HG03139 (cell line): ENCODE results near the gene GJA10.
A peak's percentile ranks its signal among the peaks of the same experiment; 100 is the strongest.
"Not testable (repeated sequence)": the region's sequence is repeated elsewhere in the genome, so short reads cannot be mapped to it uniquely, and the experiment has no call there.

Experiments
- ATAC-seq: cut with Tn5 transposase; IDR thresholded peaks from one replicate; pipeline ENCODE4 v1.9.1; 2021; ENCODE audit not compliant: unreplicated experiment

The GJA10 gene

DNA sequence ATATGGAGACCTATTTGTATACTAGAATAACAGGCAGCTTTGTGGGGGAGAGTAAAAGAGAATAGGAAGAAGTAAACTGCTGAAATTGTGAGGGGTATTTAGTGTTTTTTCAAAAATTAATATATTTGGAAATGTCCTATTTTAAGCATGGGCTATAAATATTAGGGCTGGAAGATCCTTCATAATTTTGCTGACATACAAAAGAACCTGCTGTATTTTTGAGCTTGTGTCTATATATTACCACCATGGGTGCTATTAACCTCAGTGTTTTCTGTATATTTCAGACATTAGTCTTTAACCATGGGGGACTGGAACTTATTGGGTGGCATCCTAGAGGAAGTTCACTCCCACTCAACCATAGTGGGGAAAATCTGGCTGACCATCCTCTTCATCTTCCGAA is at the start of gene GJA10:
Gene GJA10 (plus strand): TSS at position 301 of the 400 bp plus-strand sequence. CDS start 0 bp downstream, at position 301.
- no peak for ATAC-seq

DNA sequence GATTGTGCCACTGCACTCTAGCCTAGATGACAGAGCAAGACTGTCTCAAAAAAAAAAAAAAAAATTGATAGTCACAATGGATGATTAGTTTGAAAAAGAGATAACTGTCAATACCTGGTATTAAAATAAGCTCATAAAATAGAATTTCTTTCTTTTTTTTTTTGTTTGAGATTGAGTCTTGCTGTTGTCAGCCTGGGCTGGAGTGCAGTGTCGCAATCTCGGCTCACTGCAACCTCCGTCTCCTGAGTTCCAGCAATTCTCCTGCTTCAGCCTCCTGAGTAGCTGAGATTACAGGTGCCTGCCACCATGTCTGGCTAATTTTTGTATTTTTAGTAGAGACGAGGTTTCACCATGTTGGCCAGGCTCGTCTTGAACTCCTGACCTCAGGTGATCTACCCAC is 46.8 kb upstream of the GJA10 start:
- not testable (repeated sequence) for ATAC-seq

DNA sequence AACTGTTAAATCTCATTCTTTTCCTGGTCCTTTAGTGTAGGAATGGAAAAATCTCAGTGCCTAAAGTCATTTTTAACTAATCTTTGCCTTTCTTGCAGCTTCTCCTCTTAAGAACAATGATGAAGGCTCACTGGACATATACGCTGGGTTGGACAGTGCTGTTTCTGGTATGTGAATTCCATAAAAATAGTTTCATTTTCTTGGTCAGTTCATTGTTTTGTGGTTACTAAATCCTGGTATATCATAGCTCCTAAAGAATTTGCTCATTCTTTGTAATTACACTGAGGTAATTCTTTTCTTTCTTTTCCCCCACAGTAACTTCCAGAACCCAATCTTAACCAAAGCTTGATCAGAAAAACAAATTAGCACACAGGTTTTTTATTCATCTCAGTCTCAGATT is 41.2 kb upstream of the GJA10 start:
- ATAC-seq, result no peak

DNA sequence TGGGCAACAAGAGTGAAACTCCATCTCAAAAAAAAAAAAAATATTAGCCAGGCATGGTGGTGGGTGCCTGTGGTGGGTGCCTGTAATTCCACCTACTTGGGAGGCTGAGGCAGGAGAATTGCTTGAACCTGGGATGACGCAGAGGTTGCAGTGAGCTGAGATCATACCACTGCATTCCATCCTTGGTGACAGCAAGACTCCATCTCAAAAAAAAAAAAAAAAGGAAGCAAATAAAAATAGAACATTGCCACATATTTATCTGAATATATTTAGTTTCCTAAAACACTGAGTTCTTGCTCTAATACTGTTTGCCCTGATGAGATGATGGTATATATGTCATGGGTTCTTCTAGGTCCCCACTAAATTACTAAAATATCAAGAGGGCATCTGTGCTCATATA is 36.2 kb upstream of the GJA10 start:
- no peak for ATAC-seq

DNA sequence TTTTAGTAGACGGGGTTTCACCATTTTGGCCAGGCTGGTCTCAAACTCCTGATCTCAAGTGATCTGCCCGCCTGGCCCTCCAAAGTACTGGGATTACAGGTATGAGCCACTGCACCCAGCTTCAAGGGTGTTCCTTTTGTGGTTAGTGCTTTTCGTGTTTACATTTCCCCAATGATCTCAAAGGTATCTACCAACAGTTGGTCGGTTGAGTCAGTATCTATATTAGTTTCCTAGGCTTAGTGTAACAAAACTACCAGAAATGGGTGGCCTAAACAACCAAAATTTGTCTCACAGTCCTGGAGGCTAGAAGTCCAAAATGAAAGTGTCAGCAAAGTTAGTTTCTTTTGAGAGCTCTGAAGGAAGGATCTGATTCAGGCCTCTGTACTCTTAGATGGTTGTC is 34.5 kb upstream of the GJA10 start:
- peak; percentile 51 for ATAC-seq

DNA sequence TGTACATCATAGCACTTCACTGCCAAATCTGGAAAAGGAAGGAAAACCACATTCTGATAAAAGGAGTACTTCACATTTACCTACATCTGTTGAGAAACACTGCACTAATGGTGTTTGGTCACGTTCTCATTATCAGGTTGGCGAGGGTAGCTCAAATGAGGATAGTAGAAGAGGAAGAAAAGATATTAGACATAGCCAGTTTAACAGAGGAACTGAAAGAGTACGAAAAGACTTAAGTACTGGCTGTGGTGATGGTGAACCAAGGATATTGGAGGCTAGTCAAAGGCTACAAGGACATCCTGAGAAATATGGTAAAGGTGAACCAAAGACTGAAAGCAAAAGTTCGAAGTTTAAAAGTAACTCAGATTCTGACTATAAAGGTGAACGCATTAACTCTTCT is 32.0 kb upstream of the GJA10 start:
- no peak for ATAC-seq

DNA sequence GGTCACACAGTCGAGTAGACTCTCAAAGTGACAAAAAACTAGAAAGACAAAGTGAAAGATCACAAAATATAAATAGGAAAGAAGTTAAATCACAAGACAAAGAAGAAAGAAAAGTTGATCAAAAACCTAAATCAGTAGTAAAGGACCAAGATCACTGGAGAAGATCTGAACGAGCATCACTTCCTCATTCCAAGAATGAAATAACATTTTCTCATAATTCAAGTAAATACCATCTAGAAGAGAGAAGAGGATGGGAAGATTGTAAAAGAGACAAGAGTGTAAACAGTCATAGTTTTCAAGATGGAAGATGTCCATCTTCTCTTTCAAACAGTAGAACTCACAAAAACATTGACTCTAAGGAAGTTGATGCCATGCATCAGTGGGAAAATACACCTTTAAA is 31.6 kb upstream of the GJA10 start:
- ATAC-seq, result no peak

DNA sequence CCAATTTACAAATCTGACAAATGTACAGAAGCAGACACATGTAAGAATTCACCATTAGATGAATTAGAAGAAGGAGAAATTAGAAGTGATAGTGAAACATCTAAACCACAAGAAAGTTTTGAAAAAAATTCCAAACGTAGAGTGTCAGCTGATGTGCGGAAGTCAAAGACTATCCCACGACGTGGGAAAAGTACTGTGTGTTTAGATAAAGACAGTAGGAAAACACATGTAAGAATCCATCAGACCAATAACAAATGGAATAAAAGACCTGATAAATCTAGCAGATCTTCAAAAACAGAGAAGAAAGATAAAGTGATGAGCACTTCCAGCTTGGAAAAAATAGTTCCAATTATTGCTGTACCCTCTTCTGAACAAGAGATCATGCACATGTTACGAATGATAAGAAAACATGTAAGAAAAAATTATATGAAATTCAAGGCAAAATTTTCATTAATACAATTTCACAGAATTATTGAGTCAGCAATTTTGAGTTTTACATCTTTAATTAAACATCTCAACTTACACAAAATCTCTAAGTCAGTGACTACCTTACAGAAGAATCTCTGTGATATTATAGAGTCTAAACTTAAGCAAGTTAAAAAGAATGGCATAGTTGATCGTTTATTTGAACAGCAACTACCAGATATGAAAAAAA is 28.1 kb upstream of the GJA10 start:
- no peak for ATAC-seq

DNA sequence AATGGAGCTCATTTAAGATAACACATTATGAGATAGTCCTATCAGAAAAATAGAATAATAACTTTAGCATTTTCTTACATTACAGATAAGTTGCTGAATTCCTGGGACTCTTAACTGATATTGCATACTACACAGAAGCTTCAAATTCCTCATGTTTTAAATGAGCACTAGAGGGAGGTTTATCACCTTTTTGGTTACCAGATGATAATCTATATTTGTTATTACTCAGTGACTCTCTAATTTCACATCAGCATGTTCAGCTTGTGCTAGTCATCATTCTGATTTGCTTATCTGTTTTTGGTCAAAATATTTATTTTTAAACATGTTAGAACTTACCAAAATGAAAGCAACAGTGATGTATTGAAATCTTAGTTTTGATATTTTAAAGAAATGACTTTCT is 20.5 kb upstream of the GJA10 start:
- ATAC-seq, result no peak

DNA sequence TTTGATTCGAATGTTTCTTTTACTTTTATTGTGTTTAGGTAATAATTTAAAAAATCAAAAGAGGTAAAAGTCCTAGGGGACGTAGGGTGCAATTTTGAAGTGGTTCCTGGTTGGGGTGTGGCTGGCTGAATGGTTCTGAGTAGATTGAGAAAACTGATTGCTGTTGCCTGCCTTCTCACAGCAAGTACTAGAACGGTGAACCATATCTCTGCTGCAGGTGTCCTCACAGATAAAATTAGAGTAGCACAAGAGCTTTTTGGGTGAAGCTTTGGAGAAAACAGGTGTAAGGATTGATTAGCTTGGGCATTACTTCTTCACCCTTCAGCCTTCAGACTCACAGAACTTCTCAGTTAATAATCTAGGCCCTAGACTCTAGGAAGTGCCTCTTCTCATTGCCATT is 19.8 kb upstream of the GJA10 start:
- ATAC-seq, result no peak

DNA sequence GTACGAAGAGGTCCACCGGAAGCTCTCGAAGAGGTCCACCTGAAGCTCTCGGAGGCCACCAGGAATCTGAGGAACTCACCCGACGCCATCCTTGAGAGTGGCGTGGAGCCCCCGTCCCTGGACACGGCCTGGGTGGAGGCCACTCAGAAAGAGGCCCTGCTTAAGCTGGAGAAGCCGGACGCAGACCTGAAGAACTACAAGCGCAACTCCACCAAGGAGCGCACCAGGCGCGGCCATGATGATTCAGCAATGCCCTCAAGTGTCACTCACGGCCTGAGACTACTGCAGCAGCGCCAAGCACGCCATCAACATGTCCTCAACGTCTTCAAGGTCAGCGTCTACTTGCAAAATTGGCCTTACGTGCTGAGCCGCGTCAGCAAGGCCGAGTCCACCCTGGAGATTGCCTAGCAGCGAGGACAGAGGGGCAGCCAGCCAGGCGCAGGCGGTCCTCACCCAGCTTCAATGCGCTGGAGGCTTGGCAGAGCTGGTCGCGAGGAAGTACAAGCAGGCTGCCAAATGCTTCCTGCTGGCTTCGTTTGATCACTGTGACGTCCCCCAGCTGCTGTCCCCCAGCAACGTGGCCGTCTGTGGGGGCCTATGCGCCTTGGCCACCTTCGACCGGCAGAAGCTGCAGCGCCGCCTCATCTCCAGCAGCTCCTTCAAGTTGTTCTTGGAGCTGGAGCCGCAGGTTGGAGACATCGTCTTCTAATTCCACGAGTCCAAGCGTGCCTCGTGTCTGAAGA is 7.7 kb upstream of the GJA10 start:
- ATAC-seq, result no peak

DNA sequence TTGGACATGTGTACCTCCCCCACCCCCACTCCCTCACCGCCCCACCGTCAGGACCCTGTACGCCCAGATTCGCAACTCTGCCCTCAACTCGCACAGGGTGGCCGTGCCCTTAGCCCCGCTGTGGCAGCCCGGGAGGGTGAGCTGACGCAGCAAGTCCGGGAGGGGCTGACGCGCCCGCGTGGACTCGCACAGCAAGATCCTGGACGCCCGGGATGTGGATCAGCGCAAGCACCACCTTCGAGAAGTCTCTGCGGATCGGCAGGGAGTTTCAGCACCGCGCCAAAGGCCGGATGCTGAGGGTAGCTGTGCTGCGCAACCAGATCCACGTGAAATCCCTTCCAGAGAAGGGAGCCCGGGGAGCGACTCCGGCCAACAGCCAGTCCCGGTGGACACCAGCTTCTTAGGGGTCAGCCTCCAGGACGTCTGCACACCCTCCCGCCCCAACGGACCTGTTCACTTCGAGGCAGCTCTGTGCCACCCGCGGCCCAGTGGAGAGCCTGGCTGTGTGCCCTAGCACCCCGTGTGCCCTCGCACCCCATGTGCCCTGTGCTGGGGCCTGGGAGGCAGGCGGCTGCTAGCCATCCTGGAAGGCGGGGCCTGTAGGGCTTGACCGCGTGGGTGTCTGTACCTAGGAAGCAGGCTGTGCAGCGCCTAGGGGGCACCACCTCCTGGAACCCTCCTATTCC is 6.7 kb upstream of the GJA10 start:
- no peak for ATAC-seq

DNA sequence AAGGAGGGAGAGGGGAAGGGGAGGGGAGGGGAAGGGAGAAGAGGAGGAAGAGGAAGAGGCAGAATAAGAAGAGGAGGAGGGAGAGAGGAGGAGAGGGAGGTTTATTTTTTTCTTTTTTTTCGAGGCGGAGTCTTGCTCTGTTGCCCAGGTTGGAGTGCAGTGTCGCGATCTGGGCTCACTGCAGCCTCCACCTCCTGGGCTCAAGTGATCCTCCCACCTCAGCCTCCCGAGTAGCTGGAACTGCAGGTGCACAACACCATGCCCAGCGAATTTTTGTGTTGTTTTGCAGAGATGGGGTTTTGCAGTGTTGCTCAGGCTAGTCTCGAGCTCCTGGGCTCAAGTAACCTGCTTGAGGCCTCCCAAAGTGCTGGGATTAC is 6.1 kb upstream of the GJA10 start:
- no peak for ATAC-seq

DNA sequence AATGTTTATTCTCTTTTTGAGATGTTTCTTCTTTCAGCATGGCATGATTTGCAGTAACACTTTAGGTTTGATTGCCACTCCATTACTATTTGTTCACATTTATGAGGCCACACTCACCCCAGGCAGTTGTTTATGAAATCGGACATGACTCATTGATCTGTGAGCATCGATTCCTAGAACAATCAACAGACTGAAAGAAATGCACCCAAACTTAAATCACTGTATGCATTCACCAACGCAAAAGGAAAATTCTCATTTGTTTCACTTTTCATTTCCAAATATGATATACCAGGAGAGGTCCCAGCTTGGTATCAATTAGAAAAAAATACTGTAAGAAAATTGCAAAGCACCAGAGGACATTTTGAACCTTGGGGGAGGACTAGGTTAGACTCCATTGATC is 5.4 kb upstream of the GJA10 start:
- no peak for ATAC-seq

DNA sequence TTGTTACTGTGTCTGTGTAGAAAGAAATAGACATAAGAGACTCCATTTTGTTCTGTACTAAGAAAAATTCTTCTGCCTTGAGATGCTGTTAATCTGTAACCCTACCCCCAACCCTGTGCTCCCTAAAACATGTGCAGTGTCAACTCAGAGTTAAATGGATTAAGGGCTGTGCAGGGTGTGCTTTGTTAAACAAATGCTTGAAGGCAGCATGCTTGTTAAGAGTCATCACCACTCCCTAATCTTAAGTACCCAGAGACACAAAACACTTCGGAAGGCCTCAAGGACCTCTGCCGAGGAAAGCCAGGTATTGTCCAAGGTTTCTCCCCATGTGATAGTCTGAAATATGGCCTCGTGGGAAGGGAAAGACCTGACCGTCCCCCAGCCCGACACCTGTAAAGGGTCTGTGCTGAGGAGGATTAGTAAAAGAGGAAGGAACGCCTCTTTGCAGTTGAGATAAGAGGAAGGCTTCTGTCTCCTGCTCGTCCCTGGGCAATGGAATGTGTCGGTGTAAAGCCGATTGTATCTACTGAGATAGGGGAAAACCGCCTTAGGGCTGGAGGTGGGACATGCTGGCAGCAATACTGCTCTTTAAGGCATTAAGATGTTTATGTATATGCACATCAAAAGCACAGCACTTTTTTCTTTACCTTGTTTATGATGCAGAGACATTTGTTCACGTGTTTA is 3.3 kb upstream of the GJA10 start:
- ATAC-seq, result not testable (repeated sequence)

DNA sequence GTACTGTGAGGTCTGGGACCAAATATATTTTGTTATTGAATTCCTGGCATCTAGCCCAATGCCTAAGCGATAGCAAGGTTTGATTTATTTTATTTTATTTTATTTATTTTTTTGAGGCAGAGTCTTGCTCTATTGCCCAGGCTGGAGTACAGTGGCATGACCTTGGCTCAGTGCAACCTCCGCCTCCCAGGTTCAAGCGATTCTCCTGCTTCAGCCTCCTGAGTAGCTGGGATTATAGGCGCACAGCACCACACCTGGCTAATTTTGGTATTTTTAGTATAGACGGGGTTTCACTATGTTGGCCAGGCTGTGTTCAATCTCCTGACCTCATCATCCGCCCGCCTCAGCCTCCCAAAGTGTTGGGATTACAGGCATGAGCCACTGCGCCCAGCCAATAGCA is 1.7 kb upstream of the GJA10 start:
- ATAC-seq, result not testable (repeated sequence)

DNA sequence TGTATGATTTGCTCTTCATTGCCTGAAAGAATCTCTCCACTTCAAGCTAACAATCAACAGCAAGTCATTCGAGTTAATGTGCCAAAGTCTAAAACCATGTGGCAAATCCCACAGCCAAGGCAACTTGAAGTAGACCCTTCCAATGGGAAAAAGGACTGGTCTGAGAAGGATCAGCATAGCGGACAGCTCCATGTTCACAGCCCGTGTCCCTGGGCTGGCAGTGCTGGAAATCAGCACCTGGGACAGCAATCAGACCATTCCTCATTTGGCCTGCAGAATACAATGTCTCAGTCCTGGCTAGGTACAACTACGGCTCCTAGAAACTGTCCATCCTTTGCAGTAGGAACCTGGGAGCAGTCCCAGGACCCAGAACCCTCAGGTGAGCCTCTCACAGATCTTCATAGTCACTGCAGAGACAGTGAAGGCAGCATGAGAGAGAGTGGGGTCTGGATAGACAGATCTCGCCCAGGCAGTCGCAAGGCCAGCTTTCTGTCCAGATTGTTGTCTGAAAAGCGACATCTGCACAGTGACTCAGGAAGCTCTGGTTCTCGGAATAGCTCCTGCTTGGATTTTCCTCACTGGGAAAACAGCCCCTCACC is 1.1 kb downstream of the GJA10 start:
- no peak for ATAC-seq

DNA sequence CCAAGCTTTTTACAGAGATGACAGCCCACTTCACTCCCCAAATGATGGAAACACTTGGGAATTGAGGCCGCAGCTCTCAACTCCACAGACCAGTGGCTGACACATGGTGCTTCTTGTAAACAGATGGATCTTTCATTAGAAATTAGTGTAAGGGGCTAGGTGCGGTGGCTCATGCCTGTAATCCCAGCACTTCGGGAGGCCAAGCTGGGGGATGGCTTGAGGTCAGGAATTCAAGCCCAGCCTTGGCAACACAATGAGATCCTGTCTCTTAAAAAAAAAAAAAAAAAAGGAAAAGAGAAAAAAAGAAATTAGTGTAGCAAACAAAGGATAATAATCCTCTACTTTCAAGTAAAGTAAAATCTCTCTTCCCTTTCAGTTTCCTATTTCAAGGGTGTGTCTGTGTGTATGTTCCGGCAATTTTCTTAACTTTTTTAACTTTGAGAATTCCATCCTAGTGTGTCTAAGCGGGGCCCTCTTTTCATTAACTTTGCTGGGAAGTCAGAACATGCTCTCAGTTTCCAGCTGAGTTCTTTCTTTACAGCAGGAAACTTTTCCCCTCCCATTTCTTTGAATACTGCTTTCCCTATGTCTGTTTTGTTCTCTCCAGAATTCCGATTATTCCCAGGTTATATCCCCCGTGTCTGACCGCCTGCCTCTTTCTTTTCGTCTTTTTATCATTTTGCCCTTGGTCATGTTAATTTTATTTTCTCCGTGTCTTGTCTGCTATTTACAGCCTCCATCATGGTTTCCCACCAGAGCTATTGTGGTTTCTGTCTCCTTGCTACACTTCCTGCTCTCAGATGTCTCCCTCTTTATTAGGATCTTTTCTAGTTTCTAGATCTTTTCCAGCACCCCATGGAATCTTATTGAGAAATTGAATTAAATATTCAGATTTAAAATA is 16.0 kb downstream of the GJA10 start:
- ATAC-seq, result not testable (repeated sequence)

DNA sequence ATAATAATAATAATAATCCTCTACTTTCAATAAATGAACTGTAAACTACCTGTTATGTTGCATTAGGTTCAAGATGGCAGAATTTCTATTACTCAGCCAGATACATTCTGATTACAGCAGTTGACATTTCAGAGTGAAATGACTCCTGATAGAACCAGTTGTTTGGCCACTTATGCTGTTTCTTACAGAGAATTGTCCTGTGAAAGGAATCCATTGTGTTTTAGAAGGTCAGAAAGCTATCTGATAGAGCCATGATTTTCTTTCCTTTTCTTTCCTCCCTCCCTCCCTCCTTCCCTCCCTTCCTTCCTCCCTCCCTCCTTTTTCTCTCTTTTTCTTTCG is 16.6 kb downstream of the GJA10 start:
- ATAC-seq, result no peak

DNA sequence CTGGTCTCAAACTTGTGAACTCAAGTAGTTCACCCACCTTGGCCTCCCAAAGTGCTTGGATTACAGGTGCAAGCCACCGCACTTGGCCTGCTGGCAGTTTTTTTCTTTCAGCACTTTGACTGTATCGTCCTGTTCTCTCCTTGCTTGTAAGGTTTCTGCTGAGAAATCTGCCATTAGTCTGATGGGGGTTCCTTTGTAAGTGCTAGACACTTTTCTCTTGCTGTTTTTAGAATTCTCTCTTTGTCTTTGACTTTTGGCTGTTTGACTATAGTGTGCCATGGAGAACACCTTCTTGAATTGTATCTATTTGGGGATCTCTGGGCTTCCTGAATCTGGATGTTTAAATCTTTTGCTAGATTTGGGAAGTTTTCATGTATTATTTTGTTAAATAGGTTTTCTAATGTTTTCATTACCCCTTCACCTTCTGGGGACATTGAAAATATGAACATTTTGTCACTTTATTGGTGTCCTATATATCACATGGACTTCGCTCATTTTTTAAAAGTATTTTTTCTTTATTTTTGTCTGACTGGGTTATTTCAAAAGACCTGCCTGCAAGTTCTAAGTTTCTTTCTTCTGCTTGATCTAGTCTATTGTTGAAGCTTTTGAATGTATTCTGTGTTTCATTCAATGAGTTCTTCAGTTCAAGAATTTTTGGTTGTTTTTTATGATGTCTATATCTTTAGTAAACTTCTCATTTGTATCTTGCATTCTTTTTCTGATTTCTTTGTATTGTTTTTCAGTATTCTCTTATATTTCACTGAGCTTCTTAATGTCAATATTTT is 22.1 kb downstream of the GJA10 start:
- ATAC-seq, result no peak
